Type B pancreatic cell (in vitro differentiated cells): ENCODE results near the gene TNNT3. TPM values are rescaled to one million over a fixed set of nuclear protein-coding genes. Genes with fewer than 3 reads are reported as not detected.

Experiments
- DNase-seq: peaks from one replicate; pipeline ENCODE4 v3.0.0; 2021; ENCODE audit warnings: mixed read lengths; ENCODE audit not compliant: unreplicated experiment; ENCODE audit errors: extremely low spot score
- H3K27ac Mint-ChIP-seq: 2 replicates; pipeline ENCODE4 v1.8.0; 2021; ENCODE audit warnings: mild to moderate bottlenecking, mixed read lengths
- H3K27me3 Mint-ChIP-seq: 2 replicates; pipeline ENCODE4 v1.8.0; 2021; ENCODE audit warnings: mixed read lengths
- H3K36me3 Mint-ChIP-seq: 2 replicates; pipeline ENCODE4 v1.8.0; 2021; ENCODE audit warnings: mixed read lengths
- H3K4me1 Mint-ChIP-seq: one replicate; pipeline ENCODE4 v1.8.0; 2021; ENCODE audit warnings: mixed read lengths; ENCODE audit not compliant: unreplicated experiment
- H3K4me3 Mint-ChIP-seq: 2 replicates; pipeline ENCODE4 v1.8.0; 2021; ENCODE audit warnings: mild to moderate bottlenecking, mixed read lengths
- H3K9me3 Mint-ChIP-seq: 2 replicates; pipeline ENCODE4 v1.8.0; 2021; ENCODE audit warnings: mixed read lengths
- total RNA-seq: library from RNA; stranded (reverse); gene quantifications from 2 replicates; pipeline ENCODE4 v1.2.1, GENCODE V29; 2021; ENCODE audit warnings: low replicate concordance
- TF ChIP-seq, protein P1 (sequence below): fragments of 200-600 bp; sonication (generic); conservative IDR thresholded peaks from 2 replicates; pipeline ENCODE4 v1.5.0; 2021; ENCODE audit warnings: antibody characterized with exemption, mild to moderate bottlenecking

The TNNT3 gene
- total RNA-seq, 1 donor from 2014 or later = 17.3 TPM

- Mint-ChIP-seq H3K27me3 (no peaks in the 10 kb centered on the region), H3K36me3 (peaks cover 4% of the 10 kb centered on the region), H3K9me3 (no peaks in the 10 kb centered on the region), H3K4me1 (peaks cover 25% of the 10 kb centered on the region), H3K27ac (no peak overlapping the region), H3K4me3 (no peak overlapping the region)
- DNase-seq = no peak
- TF ChIP-seq, protein P1, sequence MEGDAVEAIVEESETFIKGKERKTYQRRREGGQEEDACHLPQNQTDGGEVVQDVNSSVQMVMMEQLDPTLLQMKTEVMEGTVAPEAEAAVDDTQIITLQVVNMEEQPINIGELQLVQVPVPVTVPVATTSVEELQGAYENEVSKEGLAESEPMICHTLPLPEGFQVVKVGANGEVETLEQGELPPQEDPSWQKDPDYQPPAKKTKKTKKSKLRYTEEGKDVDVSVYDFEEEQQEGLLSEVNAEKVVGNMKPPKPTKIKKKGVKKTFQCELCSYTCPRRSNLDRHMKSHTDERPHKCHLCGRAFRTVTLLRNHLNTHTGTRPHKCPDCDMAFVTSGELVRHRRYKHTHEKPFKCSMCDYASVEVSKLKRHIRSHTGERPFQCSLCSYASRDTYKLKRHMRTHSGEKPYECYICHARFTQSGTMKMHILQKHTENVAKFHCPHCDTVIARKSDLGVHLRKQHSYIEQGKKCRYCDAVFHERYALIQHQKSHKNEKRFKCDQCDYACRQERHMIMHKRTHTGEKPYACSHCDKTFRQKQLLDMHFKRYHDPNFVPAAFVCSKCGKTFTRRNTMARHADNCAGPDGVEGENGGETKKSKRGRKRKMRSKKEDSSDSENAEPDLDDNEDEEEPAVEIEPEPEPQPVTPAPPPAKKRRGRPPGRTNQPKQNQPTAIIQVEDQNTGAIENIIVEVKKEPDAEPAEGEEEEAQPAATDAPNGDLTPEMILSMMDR = no peak
These were observed 15.9 kb downstream of the TNNT3 start for GRCh38 chr11:1935156-1936071.

- no peak overlapping the region for H3K27ac Mint-ChIP-seq
- peak; percentile 67 for DNase-seq
These were observed 16.7 kb downstream of the TNNT3 start for GRCh38 chr11:1936072-1936780.

GRCh38 chr11:1936781-1937615, 17.5 kb downstream of the TNNT3 start:
- DNase-seq = peak; percentile 68
- Mint-ChIP-seq H3K36me3 (peaks cover 4% of the 10 kb centered on the region), H3K9me3 (no peaks in the 10 kb centered on the region)

More at GRCh38 chr11:1936072-1936780, 16.7 kb downstream of the TNNT3 start:
- TF ChIP-seq, protein P1 = no peak
- H3K36me3 Mint-ChIP-seq = peaks cover 4% of the 10 kb centered on the region
- H3K9me3 Mint-ChIP-seq = no peaks in the 10 kb centered on the region
- no peak overlapping the region for H3K4me3 Mint-ChIP-seq
- H3K4me1 Mint-ChIP-seq = peaks cover 26% of the 10 kb centered on the region
- H3K27me3 Mint-ChIP-seq = no peaks in the 10 kb centered on the region

GRCh38 chr11:1937616-1938342, 18.3 kb downstream of the TNNT3 start:
- no peaks in the 10 kb centered on the region for H3K9me3 Mint-ChIP-seq
- peaks cover 17% of the 10 kb centered on the region for H3K4me1 Mint-ChIP-seq
- TF ChIP-seq, protein P1 = no peak
- peak; percentile 65 for DNase-seq
- no peak overlapping the region for H3K27ac Mint-ChIP-seq
- H3K4me3 Mint-ChIP-seq = no peak overlapping the region
- no peaks in the 10 kb centered on the region for H3K27me3 Mint-ChIP-seq
- peaks cover 4% of the 10 kb centered on the region for H3K36me3 Mint-ChIP-seq

More at GRCh38 chr11:1936781-1937615, 17.5 kb downstream of the TNNT3 start:
- Mint-ChIP-seq H3K27ac (no peak overlapping the region), H3K27me3 (no peaks in the 10 kb centered on the region), H3K4me1 (peaks cover 19% of the 10 kb centered on the region), H3K4me3 (no peak overlapping the region)
- TF ChIP-seq, protein P1 = no peak
